ENCODE measurements around the gene LTBP3. TPM values are rescaled to one million over a fixed set of nuclear protein-coding genes. Genes with fewer than 3 reads are reported as not detected.
A peak's percentile ranks its signal among the peaks of the same experiment; 100 is the strongest.

The LTBP3 gene
- total RNA-seq, 2 experiments from 2014 or later, result 39.7 to 45.7 TPM

DNA sequence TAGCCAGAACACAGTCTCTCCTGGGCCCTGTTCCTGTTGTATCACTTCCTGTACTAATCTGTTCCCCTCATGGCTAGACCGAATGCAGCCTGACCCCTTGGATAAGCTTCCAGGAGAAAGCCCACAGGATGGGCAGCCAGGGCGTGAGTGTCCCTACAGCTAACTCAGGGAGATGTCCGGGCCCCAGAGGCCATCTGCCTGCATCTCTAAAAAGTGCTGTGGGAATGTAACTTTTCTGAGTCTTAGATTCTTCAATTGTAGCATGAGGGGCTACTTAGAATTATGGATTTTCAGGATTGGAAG is 67.0 kb downstream of the LTBP3 start:
- no peak overlapping the region for H3K4me3 Mint-ChIP-seq
- H3K27me3 Mint-ChIP-seq (ENCODE audit: low read depth), result no peaks in the 10 kb centered on the region
- peaks cover 3% of the 10 kb centered on the region for H3K36me3 Mint-ChIP-seq (ENCODE audit: low read depth)
- CTCF ChIA-PET, result interaction anchor here (0.6 to 3.5 kb wide), 5 partner anchors 12 to 75 kb away, joined by 3 to 19 read pairs (median 4); no protein-coding TSS in a partner anchor
- DNase-seq, result no peak
- H3K27ac Mint-ChIP-seq, result peak overlapping the region; percentile 95
- no peaks in the 10 kb centered on the region for H3K9me3 Mint-ChIP-seq
- intact Hi-C loops (cut with micrococcal nuclease), result loop anchor here (10.0 kb wide), 1 partner anchor 626 kb away; no protein-coding TSS in a partner anchor
- peaks cover 79% of the 10 kb centered on the region for H3K4me1 Mint-ChIP-seq (ENCODE audit: low read depth)

DNA sequence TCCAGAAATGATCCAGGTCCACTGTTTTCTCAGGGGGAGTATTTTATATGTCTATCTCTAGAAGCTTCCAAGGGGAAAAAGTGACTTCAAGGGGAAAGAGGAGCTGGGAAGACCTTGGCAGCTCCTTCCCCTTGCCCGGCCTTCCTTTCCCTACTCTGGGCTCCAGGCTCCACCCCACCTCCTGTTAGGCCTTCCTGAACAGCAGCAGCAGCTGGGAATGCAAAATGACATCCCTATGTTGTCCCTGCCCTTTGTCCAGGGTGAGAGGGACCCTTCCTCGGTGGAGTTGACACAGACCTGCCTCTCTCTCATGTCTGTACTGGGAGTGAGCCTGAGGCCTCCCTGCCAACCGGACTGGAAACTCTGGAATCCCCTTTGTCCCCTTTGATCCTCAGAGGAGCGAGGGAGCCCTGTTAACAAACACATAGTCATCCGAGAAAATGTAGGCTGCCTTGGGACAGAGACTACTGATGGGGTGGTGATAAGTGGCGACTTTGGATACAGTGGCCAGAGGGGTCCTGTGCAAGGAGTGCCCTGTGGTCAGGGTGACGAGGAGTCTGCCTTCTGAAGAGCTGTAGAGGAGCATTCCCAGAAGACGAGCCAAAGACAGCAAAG is 68.3 kb downstream of the LTBP3 start:
- H3K4me3 Mint-ChIP-seq, result no peak overlapping the region
- DNase-seq, result no peak
- H3K9me3 Mint-ChIP-seq, result no peaks in the 10 kb centered on the region
- peaks cover 3% of the 10 kb centered on the region for H3K36me3 Mint-ChIP-seq (ENCODE audit: low read depth)
- intact Hi-C loops (cut with micrococcal nuclease), result loop anchor here (10.0 kb wide), 1 partner anchor 625 kb away; no protein-coding TSS in a partner anchor
- CTCF ChIA-PET, result interaction anchor here (1.3 to 2.5 kb wide), 4 partner anchors 10 to 73 kb away, joined by 3 to 9 read pairs (median 4); no protein-coding TSS in a partner anchor
- H3K27me3 Mint-ChIP-seq (ENCODE audit: low read depth), result no peaks in the 10 kb centered on the region
- H3K27ac Mint-ChIP-seq, result no peak overlapping the region
- H3K4me1 Mint-ChIP-seq (ENCODE audit: low read depth), result peaks cover 78% of the 10 kb centered on the region

DNA sequence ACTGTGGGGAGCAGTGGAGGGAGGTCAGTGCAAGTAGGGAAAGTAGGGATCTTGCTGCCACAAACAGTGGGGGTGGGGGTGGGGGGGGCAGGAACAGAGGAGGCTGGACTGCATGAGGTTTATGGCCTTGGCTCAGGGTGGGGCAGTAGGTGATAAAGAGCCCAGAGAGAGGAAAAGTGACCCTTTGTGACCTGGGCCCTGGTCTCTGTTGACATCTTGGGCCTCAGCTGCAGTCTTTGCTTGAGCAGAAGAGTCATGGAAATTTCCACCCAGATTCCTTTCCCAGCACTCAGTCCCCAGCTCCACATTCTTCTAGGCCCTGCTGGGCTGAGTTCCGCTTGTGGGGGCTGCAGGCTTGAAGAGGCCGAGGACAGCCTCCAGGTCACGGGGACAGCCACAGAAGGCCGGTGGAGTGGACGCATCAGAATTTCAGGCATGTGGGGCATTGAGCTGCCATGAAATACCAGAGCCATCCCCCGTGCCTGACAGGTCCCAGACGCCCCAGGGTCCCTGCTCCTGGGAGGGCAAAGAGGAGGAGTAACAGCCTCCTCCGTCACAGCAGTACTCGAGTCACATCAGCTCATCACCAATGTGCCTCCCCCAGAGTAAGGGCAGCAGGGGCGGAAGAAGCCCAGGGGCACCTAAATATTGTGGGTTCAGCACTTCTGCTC is 69.0 kb downstream of the LTBP3 start:
- intact Hi-C loops (cut with micrococcal nuclease), result no loop called here
- DNase-seq, result no peak
- Mint-ChIP-seq H3K36me3 (ENCODE audit: low read depth) (no peaks in the 10 kb centered on the region), H3K4me3 (no peak overlapping the region), H3K27ac (peak overlapping the region; percentile 8), H3K27me3 (ENCODE audit: low read depth) (no peaks in the 10 kb centered on the region), H3K4me1 (ENCODE audit: low read depth) (peaks cover 74% of the 10 kb centered on the region), H3K9me3 (no peaks in the 10 kb centered on the region)
- CTCF ChIA-PET, result interaction anchor here (1.3 to 2.5 kb wide), 4 partner anchors 9 to 73 kb away, joined by 3 to 9 read pairs (median 4); no protein-coding TSS in a partner anchor

Other genes with a start within 250 kb of the LTBP3 start
- 1 to 10 TPM in 1 of 2 experiments, under 1 TPM in 1; 0.57 to 1.5 TPM for gene CDC42EP2, start 243.5 kb downstream of the LTBP3 start, total RNA-seq
- 10 to 100 TPM; 61.3 to 63.0 TPM for gene DPF2, start 224.5 kb downstream of the LTBP3 start, total RNA-seq
- under 1 TPM; 0.32 to 0.62 TPM for gene TIGD3, start 203.6 kb downstream of the LTBP3 start, total RNA-seq
- 10 to 100 TPM; 10.4 to 12.1 TPM for gene SLC25A45, start 175.7 kb downstream of the LTBP3 start, total RNA-seq
- gene FRMD8, start 171.7 kb downstream of the LTBP3 start, total RNA-seq, result 10 to 100 TPM; 38.2 to 40.0 TPM
- gene NEAT1, start 135.6 kb downstream of the LTBP3 start, total RNA-seq, result 100 to 1,000 TPM; 693 to 750 TPM
- gene MALAT1, start 59.3 kb downstream of the LTBP3 start, total RNA-seq, result over 10,000 TPM; 10,460 to 10,508 TPM
- gene SCYL1, start 33.3 kb downstream of the LTBP3 start, total RNA-seq, result 10 to 100 TPM; 57.9 to 58.3 TPM
- gene ZNRD2, start 12.1 kb upstream of the LTBP3 start, total RNA-seq, result 10 to 100 TPM; 41.4 to 42.5 TPM
- gene FAM89B, start 14.2 kb upstream of the LTBP3 start, total RNA-seq, result 10 to 100 TPM; 12.4 to 12.8 TPM
- gene EHBP1L1, start 17.7 kb upstream of the LTBP3 start, total RNA-seq, result 10 to 100 TPM; 51.9 to 54.6 TPM
- under 1 TPM in 1 of 2 experiments, not detected in 1; 0.35 TPM for gene KCNK7, start 37.4 kb upstream of the LTBP3 start, total RNA-seq
- 10 to 100 TPM; 28.9 to 32.7 TPM for gene MAP3K11, start 55.9 kb upstream of the LTBP3 start, total RNA-seq
- 10 to 100 TPM; 21.6 to 24.7 TPM for gene PCNX3, start 57.4 kb upstream of the LTBP3 start, total RNA-seq
- gene SIPA1, start 79.7 kb upstream of the LTBP3 start, total RNA-seq, result 100 to 1,000 TPM; 146 to 150 TPM
- 10 to 100 TPM; 66.9 to 68.5 TPM for gene RELA, start 104.6 kb upstream of the LTBP3 start, total RNA-seq
- 10 to 100 TPM; 60.1 to 67.1 TPM for gene KAT5, start 153.9 kb upstream of the LTBP3 start, total RNA-seq
- 10 to 100 TPM; 95.6 to 97.8 TPM for gene RNASEH2C, start 162.4 kb upstream of the LTBP3 start, total RNA-seq
- gene AP5B1, start 222.6 kb upstream of the LTBP3 start, total RNA-seq, result 1 to 10 TPM; 6.2 to 6.3 TPM
- gene OVOL1, start 228.7 kb upstream of the LTBP3 start, total RNA-seq, result not detected